OCI-LY7 (cell line): ENCODE results near the gene SLC24A4. TPM values are rescaled to one million over a fixed set of nuclear protein-coding genes. Genes with fewer than 3 reads are reported as not detected.

Source experiments
- BruUV-seq: library from RNA; stranded (reverse); fragments of 400-500 nt; replicated peaks from 2 replicates; lab custom pipeline; 2021; lab: Mats Ljungman, UMichigan
- CTCF ChIA-PET: fragments of 300-600 bp; sonication (Branson Sonifier 250); formaldehyde crosslinking; loops from one replicate; lab custom pipeline; 2022; ENCODE audit warnings: antibody characterized with exemption; ENCODE audit not compliant: unreplicated experiment; lab: Charles Lee
- POLR2A ChIA-PET: fragments of 300-600 bp; sonication (Branson Sonifier 250); formaldehyde crosslinking; loops from one replicate; lab custom pipeline; 2022; ENCODE audit warnings: antibody characterized with exemption; lab: Charles Lee
- DNase-seq: peaks from one replicate; pipeline ENCODE4 v3.0.0-alpha.2; 2015; ENCODE audit warnings: low spot score
- H2AFZ ChIP-seq: fragments of 200-600 bp; sonication (generic), shearing (Covaris generic); 2 replicates; pipeline ENCODE4 v1.6.1; 2014; ENCODE audit warnings: mild to moderate bottlenecking, antibody characterized with exemption, low read length, moderate library complexity
- H3K27ac ChIP-seq: fragments of 200-600 bp; sonication (generic); 2 replicates; pipeline ENCODE4 v1.5.1; 2014; ENCODE audit warnings: mixed run types, low read depth, mild to moderate bottlenecking, moderate library complexity, low read length, inconsistent platforms; ENCODE audit not compliant: poor library complexity, severe bottlenecking
- H3K36me3 ChIP-seq: fragments of 200-600 bp; sonication (generic); 2 replicates; pipeline ENCODE4 v1.6.1; 2014; ENCODE audit warnings: mild to moderate bottlenecking, antibody characterized with exemption, low read length, moderate library complexity, mixed read lengths; ENCODE audit not compliant: insufficient read depth
- H3K4me1 ChIP-seq: fragments of 200-600 bp; sonication (generic); 2 replicates; pipeline ENCODE4 v1.5.1; 2014; ENCODE audit warnings: mild to moderate bottlenecking, low read length; ENCODE audit not compliant: insufficient read depth, poor library complexity, severe bottlenecking
- H3K4me2 ChIP-seq: fragments of 200-600 bp; sonication (generic); 2 replicates; pipeline ENCODE4 v1.6.1; 2014; ENCODE audit warnings: mild to moderate bottlenecking, low read length
- H3K4me3 ChIP-seq: fragments of 200-600 bp; sonication (generic); 2 replicates; pipeline ENCODE4 v1.5.1; 2014; ENCODE audit warnings: mild to moderate bottlenecking, low read depth, low read length; ENCODE audit not compliant: poor library complexity, severe bottlenecking
- H3K79me2 ChIP-seq: fragments of 200-600 bp; sonication (generic); 2 replicates; pipeline ENCODE4 v1.6.1; 2016; ENCODE audit warnings: low read depth, mild to moderate bottlenecking, low read length, moderate library complexity, mixed read lengths; ENCODE audit not compliant: insufficient read depth
- H3K9me2 ChIP-seq: fragments of 200-600 bp; sonication (generic); 2 replicates; pipeline ENCODE4 v1.6.1; 2016; ENCODE audit warnings: mild to moderate bottlenecking, low read length, mixed read lengths; ENCODE audit not compliant: insufficient read depth
- H3K9me3 ChIP-seq: fragments of 200-600 bp; sonication (generic); 2 replicates; pipeline ENCODE4 v1.6.1; 2014; ENCODE audit warnings: mild to moderate bottlenecking, mixed run types, low read length, mixed read lengths
- H4K20me1 ChIP-seq: fragments of 200-600 bp; sonication (generic); 2 replicates; pipeline ENCODE4 v1.6.1; 2014; ENCODE audit warnings: mild to moderate bottlenecking, antibody characterized with exemption, low read length, moderate library complexity, mixed read lengths; ENCODE audit not compliant: insufficient read depth
- EZH2phosphoT487 ChIP-seq: fragments of 200-600 bp; sonication (generic); IDR thresholded peaks from 2 replicates; pipeline ENCODE4 v1.6.1; 2018; ENCODE audit warnings: low read depth, borderline replicate concordance, mild to moderate bottlenecking, mixed run types, antibody characterized with exemption, low read length, moderate library complexity, mixed read lengths
- intact Hi-C: fragments of 100-400 bp; cut with micrococcal nuclease; formaldehyde crosslinking; loops from one replicate; pipeline ENCODE4 v1.10.0; 2022; ENCODE audit not compliant: unreplicated experiment
- total RNA-seq, 2 experiments: library from RNA; depleted of rRNA in 1 of 2; stranded (reverse); fragments of >200 nt in 1 of 2; shearing (Covaris generic) in 1 of 2; gene quantifications; 2 replicates each; pipeline ENCODE4 v1.2.3, GENCODE V29; 2014 to 2022
- TF ChIP-seq, protein P1 (sequence below): fragments of 200-600 bp; sonication (generic); conservative IDR thresholded peaks from 2 replicates; pipeline ENCODE4 v1.5.1; 2014; ENCODE audit warnings: mild to moderate bottlenecking, antibody characterized with exemption, low read length, moderate library complexity, mixed read lengths

SLC24A4 gene
- total RNA-seq, 2 experiments from 2014 or later: not detected

DNA sequence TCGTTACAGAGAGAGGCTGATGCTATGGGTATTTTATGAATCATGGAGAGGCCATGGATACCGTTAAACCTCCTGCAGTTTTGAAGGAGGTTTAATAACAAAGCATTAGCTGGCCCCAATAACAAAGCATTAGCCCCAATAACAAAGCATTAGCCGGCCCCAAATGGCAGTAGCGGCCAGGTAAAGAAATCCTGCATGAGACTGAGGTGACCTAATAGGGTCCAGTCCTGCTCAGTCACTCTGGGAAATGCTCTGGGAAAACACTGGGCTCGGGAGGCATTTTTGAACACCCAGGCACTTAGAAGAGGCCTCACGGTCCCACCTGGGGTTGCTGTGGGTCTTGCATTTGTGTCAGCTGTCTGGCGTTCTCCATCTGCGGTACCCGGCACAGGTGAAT lies 189.8 kb downstream of the SLC24A4 start:
- H3K27ac ChIP-seq: no peak overlapping the region
- DNase-seq: no peak
- CTCF ChIA-PET: no interaction called here
- intact Hi-C loops: no loop called here
- POLR2A ChIA-PET: no interaction called here
- H3K79me2 ChIP-seq: no peaks in the 10 kb centered on the region
- H3K4me2 ChIP-seq: no peak overlapping the region
- no TSS peak for BruUV-seq
- H2AFZ ChIP-seq: no peak overlapping the region
- no peaks in the 10 kb centered on the region for H3K4me1 ChIP-seq
- H3K36me3 ChIP-seq: no peaks in the 10 kb centered on the region
- H3K9me3 ChIP-seq: no peaks in the 10 kb centered on the region
- no peaks in the 10 kb centered on the region for H4K20me1 ChIP-seq
- H3K9me2 ChIP-seq: no peaks in the 10 kb centered on the region
- no peak overlapping the region for H3K4me3 ChIP-seq
- TF ChIP-seq EZH2phosphoT487: no peak
- TF ChIP-seq, protein P1, sequence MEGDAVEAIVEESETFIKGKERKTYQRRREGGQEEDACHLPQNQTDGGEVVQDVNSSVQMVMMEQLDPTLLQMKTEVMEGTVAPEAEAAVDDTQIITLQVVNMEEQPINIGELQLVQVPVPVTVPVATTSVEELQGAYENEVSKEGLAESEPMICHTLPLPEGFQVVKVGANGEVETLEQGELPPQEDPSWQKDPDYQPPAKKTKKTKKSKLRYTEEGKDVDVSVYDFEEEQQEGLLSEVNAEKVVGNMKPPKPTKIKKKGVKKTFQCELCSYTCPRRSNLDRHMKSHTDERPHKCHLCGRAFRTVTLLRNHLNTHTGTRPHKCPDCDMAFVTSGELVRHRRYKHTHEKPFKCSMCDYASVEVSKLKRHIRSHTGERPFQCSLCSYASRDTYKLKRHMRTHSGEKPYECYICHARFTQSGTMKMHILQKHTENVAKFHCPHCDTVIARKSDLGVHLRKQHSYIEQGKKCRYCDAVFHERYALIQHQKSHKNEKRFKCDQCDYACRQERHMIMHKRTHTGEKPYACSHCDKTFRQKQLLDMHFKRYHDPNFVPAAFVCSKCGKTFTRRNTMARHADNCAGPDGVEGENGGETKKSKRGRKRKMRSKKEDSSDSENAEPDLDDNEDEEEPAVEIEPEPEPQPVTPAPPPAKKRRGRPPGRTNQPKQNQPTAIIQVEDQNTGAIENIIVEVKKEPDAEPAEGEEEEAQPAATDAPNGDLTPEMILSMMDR: no peak

DNA sequence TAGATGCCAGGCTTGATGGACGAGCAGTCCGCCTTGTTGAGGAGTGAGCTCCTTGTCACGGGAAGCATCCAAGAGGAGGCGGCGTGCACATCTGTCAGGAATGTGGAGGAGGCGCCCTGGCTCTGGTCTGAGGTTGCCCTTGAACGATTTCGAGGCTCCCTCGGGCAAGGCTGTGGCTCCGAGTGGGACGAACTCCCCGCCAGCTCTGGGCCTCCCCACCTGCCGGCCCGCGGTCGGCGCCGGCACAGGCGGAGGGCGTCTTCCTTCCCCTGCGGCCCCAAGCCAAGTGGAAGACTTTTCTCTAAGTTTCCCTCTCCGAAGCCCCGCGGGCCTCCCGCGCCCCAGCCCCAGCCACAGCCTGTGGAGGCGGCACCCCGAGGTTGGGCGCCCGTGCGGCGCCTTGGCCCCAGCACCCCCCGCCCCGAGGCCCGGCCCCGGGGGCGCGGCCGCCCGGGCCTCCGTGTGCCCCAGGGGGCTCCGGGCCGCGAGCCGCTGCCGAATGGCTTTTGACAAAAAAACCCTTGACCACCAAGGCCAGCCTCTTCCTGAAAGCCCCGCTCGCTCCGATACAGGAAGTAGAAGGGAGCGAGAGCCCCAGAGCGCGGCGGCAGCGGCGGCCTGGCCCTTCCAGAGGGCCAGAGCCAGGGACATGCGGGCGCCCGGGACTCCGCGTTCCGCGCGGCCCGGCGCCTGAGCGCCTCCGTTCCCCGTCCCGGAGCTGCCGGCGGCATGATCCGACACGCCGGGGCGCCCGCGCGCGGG lies 190.4 kb downstream of the SLC24A4 start, which contains the start of gene RIN3:
RIN3 (plus strand) TSS at position 578 of the 762 bp plus-strand sequence; CDS start at position 730, 152 bp downstream.
- no peak within 1 kb of the TSS for H3K4me3 ChIP-seq
- H3K9me3 ChIP-seq: no peaks in the 10 kb centered on the region
- no peaks in the 10 kb centered on the region for H4K20me1 ChIP-seq
- TF ChIP-seq EZH2phosphoT487: no peak
- TF ChIP-seq, protein P1: no peak
- no peaks in the 10 kb centered on the region for H3K79me2 ChIP-seq
- H2AFZ ChIP-seq: no peak within 1 kb of the TSS
- ChIA-PET CTCF (no interaction called here), POLR2A (no interaction called here)
- H3K27ac ChIP-seq: no peak within 1 kb of the TSS
- no peak for DNase-seq
- H3K36me3 ChIP-seq: no peaks in the 10 kb centered on the region
- no peak within 1 kb of the TSS for H3K4me2 ChIP-seq
- BruUV-seq: no TSS peak
- intact Hi-C loops: no loop called here
- H3K9me2 ChIP-seq: no peaks in the 10 kb centered on the region
- H3K4me1 ChIP-seq: no peaks in the 10 kb centered on the region
